HG03432 (cell line): ENCODE data around the gene B3GALT6.

Experiments used
- ATAC-seq: cut with Tn5 transposase; IDR thresholded peaks from one replicate; pipeline ENCODE4 v1.9.1; 2021; ENCODE audit warnings: mild to moderate bottlenecking, moderate library complexity; ENCODE audit not compliant: unreplicated experiment

The B3GALT6 gene

GRCh38 chr1:1281533-1282321 is 49.7 kb downstream of the B3GALT6 start:
- ATAC-seq = no peak

GRCh38 chr1:1282998-1283397 is 51.0 kb downstream of the B3GALT6 start:
- ATAC-seq = no peak

DNA sequence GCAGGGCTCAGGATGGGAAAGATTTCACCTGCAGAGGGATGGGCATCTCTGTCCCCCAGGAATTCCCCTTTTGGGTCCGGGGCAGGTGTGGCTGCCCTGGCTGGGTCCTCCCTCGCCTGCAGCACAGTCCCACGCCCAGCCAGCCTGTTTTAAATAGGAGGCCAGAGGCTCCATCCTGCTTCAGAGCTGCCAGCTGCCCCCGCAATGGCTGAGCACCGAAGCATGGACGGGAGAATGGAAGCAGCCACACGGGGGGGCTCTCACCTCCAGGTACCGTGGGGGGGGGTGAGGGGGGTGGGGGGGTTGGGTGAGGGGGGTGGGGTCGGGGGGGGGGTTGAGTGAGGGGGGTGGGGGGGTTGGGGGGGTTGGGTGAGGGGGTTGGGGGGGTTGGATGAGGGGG is 51.8 kb downstream of the B3GALT6 start:
- ATAC-seq = no peak
